ENCODE results near the gene KLHL2.
"Not testable (repeated sequence)": the region's sequence is repeated elsewhere in the genome, so short reads cannot be mapped to it uniquely, and the experiment has no call there.

KLHL2 gene

DNA sequence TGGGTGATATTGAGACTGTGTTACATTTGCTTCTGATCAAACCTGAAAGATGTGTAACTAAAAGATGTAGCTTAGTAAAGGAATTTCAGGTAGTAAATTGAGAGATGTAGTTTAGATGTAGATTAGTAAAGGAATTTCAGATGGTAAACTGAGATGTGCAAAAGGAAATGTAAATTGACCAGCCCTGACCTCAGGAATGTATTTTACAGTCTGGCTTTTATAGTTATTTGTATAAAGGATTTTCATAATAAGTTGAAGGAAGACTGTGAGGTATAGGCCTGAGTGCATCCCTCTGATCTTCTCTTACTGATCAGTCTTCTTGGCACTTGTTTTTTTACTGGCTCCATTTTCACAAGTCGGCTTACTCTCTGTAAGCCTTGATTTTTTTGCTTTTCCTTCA lies 3.2 kb downstream of the KLHL2 start:
- Histone ChIP-seq H3K4me1 (ENCODE audit: insufficient read depth, insufficient read length) (peaks cover 2% of the 10 kb centered on the region), H3K36me3 (ENCODE audit: insufficient read depth, insufficient read length, low read length) (no peaks in the 10 kb centered on the region), H3K9me3 (ENCODE audit: insufficient read depth, low read length) (no peaks in the 10 kb centered on the region), H3K9ac (ENCODE audit: insufficient read length, low read depth) (no peak overlapping the region), H3K4me3 (ENCODE audit: insufficient read length, low read depth) (no peak overlapping the region), H3K27me3 (ENCODE audit: insufficient read depth, insufficient read length) (peaks cover 34% of the 10 kb centered on the region)
- TF ChIP-seq YY1 (IDR thresholded peaks at IDR 0.05; ENCODE audit: insufficient read depth, insufficient read length) (no peak), SUZ12 (IDR thresholded peaks at IDR 0.05; ENCODE audit: extremely low read depth, insufficient read depth, insufficient read length) (no peak), ZNF274 (IDR thresholded peaks at IDR 0.05; ENCODE audit: low read depth, low read length) (no peak)
- no peak for DNase-seq (ENCODE audit: low read depth, low spot score)

DNA sequence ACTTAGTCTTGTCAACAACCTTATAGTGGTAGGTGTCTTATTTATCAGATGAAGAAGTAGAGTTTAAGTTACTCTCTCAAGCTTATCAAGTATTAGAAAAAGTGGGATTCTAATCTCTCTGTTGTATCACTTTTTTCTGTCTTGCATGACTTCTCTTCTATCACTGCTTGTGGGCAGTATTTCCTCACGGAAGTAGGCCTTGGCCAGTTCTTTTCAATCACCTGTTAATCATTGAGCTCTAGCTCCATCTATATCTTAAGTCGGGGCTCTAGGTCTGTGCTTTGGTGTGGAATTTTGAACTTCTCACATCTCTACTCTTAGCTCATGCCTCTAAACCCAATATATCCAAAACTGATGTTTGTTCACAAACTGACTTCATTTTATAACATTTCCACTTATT lies 5.3 kb downstream of the KLHL2 start:
- H3K4me3 ChIP-seq (ENCODE audit: insufficient read length, low read depth); H3K36me3 ChIP-seq (ENCODE audit: insufficient read depth, insufficient read length, low read length); H3K9me3 ChIP-seq (ENCODE audit: insufficient read depth, low read length); H3K4me1 ChIP-seq (ENCODE audit: insufficient read depth, insufficient read length); H3K9ac ChIP-seq (ENCODE audit: insufficient read length, low read depth); DNase-seq (ENCODE audit: low read depth, low spot score): not testable (repeated sequence)
- peaks cover 18% of the 10 kb centered on the region for H3K27me3 ChIP-seq (ENCODE audit: insufficient read depth, insufficient read length)

DNA sequence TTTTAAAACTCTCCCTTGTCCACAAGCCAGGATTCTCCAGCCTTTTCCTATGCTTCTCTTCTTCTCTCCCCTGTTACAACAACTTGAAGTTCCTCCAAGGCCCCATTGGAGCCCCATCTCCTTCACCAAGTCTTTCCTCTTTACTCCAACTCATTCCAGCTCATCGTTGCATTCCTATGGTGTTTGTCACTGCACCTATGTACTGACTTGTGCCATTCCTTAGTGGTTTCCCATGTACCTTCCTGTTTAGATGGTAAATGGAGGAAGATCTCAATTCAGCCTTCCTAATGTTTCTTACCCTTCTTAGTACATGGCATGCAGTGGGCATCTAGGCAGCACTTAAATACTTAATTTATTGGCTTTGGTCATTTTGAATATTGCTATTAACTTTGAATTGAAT lies 6.0 kb downstream of the KLHL2 start:
- not testable (repeated sequence) for H3K4me3 ChIP-seq (ENCODE audit: insufficient read length, low read depth)

DNA sequence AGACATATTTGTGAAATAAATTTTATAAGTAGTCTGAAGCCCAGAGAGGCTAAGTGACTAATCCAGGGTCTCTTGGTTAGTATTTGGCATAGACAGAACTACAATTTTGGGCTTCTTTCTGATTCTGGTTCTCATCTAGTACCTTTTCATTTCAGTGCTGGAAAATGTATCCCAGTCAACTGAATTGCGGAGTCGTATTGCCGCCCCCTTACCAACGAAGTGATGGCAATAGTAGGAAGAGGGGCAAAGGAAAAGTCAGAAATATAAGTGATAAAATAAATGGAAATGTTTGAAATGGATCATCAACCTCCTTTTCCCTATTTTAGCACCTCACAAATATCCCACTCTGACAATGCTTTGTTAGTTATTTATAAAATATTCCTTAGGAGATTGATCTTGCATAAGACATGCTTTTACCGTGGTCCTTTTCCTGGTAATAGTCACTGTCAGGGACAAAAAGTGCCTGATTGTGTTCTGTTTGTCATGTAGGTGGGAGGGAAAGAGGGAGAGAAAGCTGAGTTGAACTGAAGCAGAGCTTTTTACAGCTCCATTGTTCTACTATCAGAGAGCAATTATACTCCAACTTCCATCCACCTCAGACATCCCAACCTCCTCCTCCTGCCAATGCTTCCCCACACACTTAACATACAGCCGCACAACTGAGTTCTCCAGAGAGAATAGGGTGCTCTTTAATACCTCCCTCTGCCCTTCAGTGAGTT lies 6.8 kb downstream of the KLHL2 start:
- H3K9ac ChIP-seq (ENCODE audit: insufficient read length, low read depth); H3K27me3 ChIP-seq (ENCODE audit: insufficient read depth, insufficient read length); DNase-seq (ENCODE audit: low read depth, low spot score); H3K4me3 ChIP-seq (ENCODE audit: insufficient read length, low read depth); H3K4me1 ChIP-seq (ENCODE audit: insufficient read depth, insufficient read length); H3K9me3 ChIP-seq (ENCODE audit: insufficient read depth, low read length); H3K36me3 ChIP-seq (ENCODE audit: insufficient read depth, insufficient read length, low read length): not testable (repeated sequence)

More for the DNA sequence above, 6.0 kb downstream of the KLHL2 start:
- not testable (repeated sequence) for H3K36me3 ChIP-seq (ENCODE audit: insufficient read depth, insufficient read length, low read length); H3K9ac ChIP-seq (ENCODE audit: insufficient read length, low read depth); H3K9me3 ChIP-seq (ENCODE audit: insufficient read depth, low read length); H3K4me1 ChIP-seq (ENCODE audit: insufficient read depth, insufficient read length); DNase-seq (ENCODE audit: low read depth, low spot score)
- peaks cover 12% of the 10 kb centered on the region for H3K27me3 ChIP-seq (ENCODE audit: insufficient read depth, insufficient read length)

DNA sequence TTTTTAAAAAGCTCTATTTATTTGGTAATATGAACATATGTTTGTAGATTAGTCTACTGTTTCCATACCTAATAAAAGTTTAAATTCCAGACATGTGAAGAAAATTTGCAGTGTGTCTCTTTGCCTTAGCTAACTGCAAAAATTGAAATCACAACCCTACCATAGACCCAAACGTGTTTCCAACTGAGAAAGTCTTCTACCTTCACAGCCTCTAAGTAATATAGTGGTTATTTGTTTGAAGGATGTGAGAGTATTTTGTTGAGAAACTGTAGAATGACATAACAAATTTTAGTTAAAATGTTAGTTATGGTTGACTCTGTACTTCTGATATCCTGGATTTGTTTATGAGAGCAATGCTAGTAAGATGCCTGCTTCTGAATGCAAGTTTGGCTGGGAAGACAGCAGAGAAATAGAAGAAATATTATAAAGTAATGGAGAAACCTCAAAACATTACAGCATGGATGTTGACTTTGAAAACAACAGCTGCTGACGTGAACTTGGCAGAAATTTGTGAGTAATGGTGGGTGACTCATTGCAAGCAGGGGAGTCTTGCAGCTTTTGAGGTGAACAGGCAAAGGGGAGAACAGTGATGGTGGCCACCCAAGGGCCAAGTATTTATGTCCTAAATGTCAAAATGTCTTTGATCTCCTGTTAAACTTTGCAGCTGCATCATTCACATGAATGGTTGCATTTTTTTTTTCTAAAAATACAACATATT lies 7.8 kb downstream of the KLHL2 start:
- not testable (repeated sequence) for H3K9me3 ChIP-seq (ENCODE audit: insufficient read depth, low read length); DNase-seq (ENCODE audit: low read depth, low spot score); H3K36me3 ChIP-seq (ENCODE audit: insufficient read depth, insufficient read length, low read length); H3K4me3 ChIP-seq (ENCODE audit: insufficient read length, low read depth); H3K9ac ChIP-seq (ENCODE audit: insufficient read length, low read depth); H3K27me3 ChIP-seq (ENCODE audit: insufficient read depth, insufficient read length); H3K4me1 ChIP-seq (ENCODE audit: insufficient read depth, insufficient read length)

DNA sequence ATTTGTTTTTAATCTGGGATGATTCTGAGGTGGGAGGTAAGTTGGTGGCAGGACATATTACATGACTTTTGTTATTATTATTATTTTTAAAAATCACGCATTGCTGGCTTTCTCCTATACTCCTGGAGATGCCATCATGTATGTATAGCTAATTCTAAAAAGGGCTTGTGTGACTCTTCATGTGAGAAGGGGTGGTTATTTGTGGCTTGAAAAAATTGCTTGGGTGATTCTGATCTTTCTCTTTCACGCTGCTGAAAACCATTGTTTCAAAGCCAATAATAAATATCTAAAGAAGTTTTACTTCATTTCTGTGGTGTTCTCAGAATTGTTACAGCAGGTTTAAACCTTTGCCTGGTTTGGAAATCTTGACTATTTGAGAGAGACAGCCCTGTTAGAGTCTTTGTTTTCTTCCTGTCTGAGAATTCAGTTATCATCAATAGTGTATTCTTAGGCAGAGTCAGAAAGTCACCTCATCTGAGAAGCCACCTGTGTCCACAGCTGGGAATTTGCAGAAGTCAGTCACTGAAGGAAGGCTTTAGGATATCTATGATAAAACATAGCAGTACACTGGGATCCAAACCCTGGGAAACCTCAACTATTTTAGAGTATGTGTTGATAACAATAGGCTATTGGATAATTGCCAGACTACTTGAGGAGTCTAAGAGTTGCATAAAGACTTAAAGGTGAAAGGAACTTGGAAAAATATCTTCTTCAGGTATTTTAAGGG lies 8.6 kb downstream of the KLHL2 start:
- H3K4me3 ChIP-seq (ENCODE audit: insufficient read length, low read depth); H3K9me3 ChIP-seq (ENCODE audit: insufficient read depth, low read length); H3K36me3 ChIP-seq (ENCODE audit: insufficient read depth, insufficient read length, low read length); H3K4me1 ChIP-seq (ENCODE audit: insufficient read depth, insufficient read length); H3K27me3 ChIP-seq (ENCODE audit: insufficient read depth, insufficient read length); H3K9ac ChIP-seq (ENCODE audit: insufficient read length, low read depth); DNase-seq (ENCODE audit: low read depth, low spot score): not testable (repeated sequence)

DNA sequence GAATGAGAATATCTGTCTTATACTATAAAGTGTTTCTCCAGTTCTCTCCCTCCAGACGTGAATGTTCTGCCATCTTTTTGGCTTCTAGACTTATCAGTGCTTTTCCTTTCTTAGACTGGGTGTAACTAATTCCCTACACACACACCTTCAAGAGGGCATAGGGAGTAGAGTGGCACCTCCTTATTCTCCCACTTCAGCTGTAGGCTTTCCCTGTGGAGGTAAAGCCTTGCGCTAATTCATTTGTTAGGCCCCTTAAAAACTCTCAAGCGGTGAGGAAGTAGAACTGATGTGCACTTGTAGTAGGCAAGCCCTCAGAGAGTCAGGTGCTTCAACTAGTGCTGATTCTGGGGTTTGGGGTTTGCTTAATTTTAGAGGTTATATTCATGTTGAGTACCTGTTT lies 10.0 kb downstream of the KLHL2 start:
- H3K36me3 ChIP-seq (ENCODE audit: insufficient read depth, insufficient read length, low read length): no peaks in the 10 kb centered on the region
- H3K27me3 ChIP-seq (ENCODE audit: insufficient read depth, insufficient read length): no peaks in the 10 kb centered on the region
- H3K9ac ChIP-seq (ENCODE audit: insufficient read length, low read depth): no peak overlapping the region
- H3K4me1 ChIP-seq (ENCODE audit: insufficient read depth, insufficient read length): no peaks in the 10 kb centered on the region
- no peaks in the 10 kb centered on the region for H3K9me3 ChIP-seq (ENCODE audit: insufficient read depth, low read length)
- no peak overlapping the region for H3K4me3 ChIP-seq (ENCODE audit: insufficient read length, low read depth)
- TF ChIP-seq ZNF274 (IDR thresholded peaks at IDR 0.05; ENCODE audit: low read depth, low read length) (no peak), YY1 (IDR thresholded peaks at IDR 0.05; ENCODE audit: insufficient read depth, insufficient read length) (no peak), SUZ12 (IDR thresholded peaks at IDR 0.05; ENCODE audit: extremely low read depth, insufficient read depth, insufficient read length) (no peak)
- DNase-seq (ENCODE audit: low read depth, low spot score): no peak

DNA sequence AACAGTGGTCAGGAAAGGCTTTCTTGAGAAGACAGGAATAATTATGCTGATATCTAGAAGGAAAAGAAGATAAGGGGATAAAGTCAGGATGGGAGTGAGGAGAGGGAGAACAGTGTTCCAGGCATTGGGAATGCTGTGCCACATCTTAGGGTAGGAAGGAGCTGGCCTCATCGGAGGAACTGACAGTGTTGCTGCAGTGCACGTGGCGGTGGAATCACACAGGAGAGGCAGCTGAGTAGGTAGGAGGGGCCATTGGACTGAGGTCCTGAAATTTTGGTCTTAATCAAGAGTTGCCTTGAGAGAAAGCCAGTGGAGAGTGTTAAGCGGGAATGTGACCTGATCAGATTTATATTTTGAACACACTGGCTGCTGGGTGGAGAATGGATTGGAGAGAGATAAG lies 13.9 kb downstream of the KLHL2 start:
- H3K9me3 ChIP-seq (ENCODE audit: insufficient read depth, low read length); H3K4me1 ChIP-seq (ENCODE audit: insufficient read depth, insufficient read length); H3K9ac ChIP-seq (ENCODE audit: insufficient read length, low read depth); DNase-seq (ENCODE audit: low read depth, low spot score); H3K36me3 ChIP-seq (ENCODE audit: insufficient read depth, insufficient read length, low read length); H3K27me3 ChIP-seq (ENCODE audit: insufficient read depth, insufficient read length); H3K4me3 ChIP-seq (ENCODE audit: insufficient read length, low read depth): not testable (repeated sequence)

DNA sequence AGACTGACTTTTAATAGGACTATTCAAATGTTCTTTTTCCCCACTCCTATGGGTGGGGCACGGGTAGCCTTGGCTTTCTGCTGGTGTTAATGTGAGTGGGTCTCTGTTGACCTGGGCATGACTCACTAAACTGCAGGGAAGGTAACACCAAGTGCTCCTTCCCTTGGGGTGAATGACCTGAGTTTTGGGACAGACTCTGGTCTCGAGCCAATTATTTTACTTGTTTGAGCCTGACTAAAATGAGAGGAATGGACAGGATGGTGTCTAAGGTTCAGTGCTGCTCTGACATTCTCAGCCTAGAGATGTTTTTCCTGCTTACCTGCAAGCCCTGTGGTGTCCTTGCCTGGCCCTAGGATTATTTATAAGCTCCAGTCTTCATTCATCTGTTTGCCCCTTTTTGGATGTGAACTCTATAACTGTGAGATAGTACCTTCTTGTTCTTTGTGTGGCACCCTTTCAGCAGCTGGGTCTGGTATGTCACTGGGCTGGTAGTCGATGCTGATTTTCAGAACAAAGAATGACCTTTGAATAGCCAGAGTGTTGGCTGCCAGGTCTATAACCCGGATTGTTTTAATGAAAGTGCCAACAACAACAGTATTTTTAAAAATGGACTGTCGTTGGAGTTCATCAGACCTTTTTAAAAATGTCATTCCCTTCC lies 14.8 kb downstream of the KLHL2 start:
- H3K36me3 ChIP-seq (ENCODE audit: insufficient read depth, insufficient read length, low read length); H3K9ac ChIP-seq (ENCODE audit: insufficient read length, low read depth); H3K4me3 ChIP-seq (ENCODE audit: insufficient read length, low read depth); H3K9me3 ChIP-seq (ENCODE audit: insufficient read depth, low read length); H3K4me1 ChIP-seq (ENCODE audit: insufficient read depth, insufficient read length); H3K27me3 ChIP-seq (ENCODE audit: insufficient read depth, insufficient read length); DNase-seq (ENCODE audit: low read depth, low spot score): not testable (repeated sequence)

All from NT2/D1 (cell line).